WTC11 (cell line): Measurements from ENCODE around the gene HOXD13. TPM values are rescaled to one million over a fixed set of nuclear protein-coding genes. Genes with fewer than 3 reads are reported as not detected.

Experiments used
- ATAC-seq: fragments of 200-7000 bp; cut with Tn5 transposase; 2 replicates; pipeline ENCODE4 v1.10.0; 2021; ENCODE audit warnings: mild to moderate bottlenecking, moderate library complexity
- CTCF ChIA-PET: fragments of 300-600 bp; sonication (Branson Sonifier 250); formaldehyde crosslinking; loops from one replicate; lab custom pipeline; 2021; ENCODE audit warnings: antibody characterized with exemption; lab: Charles Lee
- POLR2A ChIA-PET: fragments of 350-600 bp; sonication (Branson Sonifier 250); formaldehyde crosslinking; loops from one replicate; lab custom pipeline; 2021; ENCODE audit warnings: antibody characterized with exemption; lab: Charles Lee
- DNase-seq: peaks from one replicate; pipeline ENCODE4 v3.0.0; 2021; ENCODE audit warnings: low spot score
- H3K27ac Mint-ChIP-seq: 2 replicates; pipeline ENCODE4 v1.8.0; 2021; ENCODE audit warnings: mixed read lengths
- H3K27me3 Mint-ChIP-seq: 2 replicates; pipeline ENCODE4 v1.8.0; 2021; ENCODE audit warnings: low read depth, mild to moderate bottlenecking, moderate library complexity, mixed read lengths
- H3K36me3 Mint-ChIP-seq: 2 replicates; pipeline ENCODE4 v1.8.0; 2021; ENCODE audit warnings: mixed read lengths
- H3K4me1 Mint-ChIP-seq: 2 replicates; pipeline ENCODE4 v1.8.0; 2022; ENCODE audit warnings: mixed read lengths
- H3K4me3 Mint-ChIP-seq: 2 replicates; pipeline ENCODE4 v1.8.0; 2021; ENCODE audit warnings: mild to moderate bottlenecking, moderate library complexity, mixed read lengths
- H3K9me3 Mint-ChIP-seq: 2 replicates; pipeline ENCODE4 v1.8.0; 2021; ENCODE audit warnings: mixed read lengths
- EMX1 ChIP-seq: fragments of 250-450 bp; sonication (Bioruptor Pico); IDR thresholded peaks from 2 replicates; pipeline ENCODE4 v1.8.0; 2021; ENCODE audit warnings: mild to moderate bottlenecking
- ETV6 ChIP-seq: sonication (generic); formaldehyde crosslinking; IDR thresholded peaks from 2 replicates; pipeline ENCODE4 v1.8.1; 2022; ENCODE audit warnings: mild to moderate bottlenecking, missing genetic modification reagents
- FOXK1 ChIP-seq: sonication (generic); formaldehyde crosslinking; IDR thresholded peaks from 2 replicates; pipeline ENCODE4 v1.8.0; 2022; ENCODE audit warnings: mild to moderate bottlenecking, moderate library complexity, missing genetic modification reagents
- GABPB1 ChIP-seq: sonication (generic); formaldehyde crosslinking; IDR thresholded peaks from 2 replicates; pipeline ENCODE4 v1.8.1; 2023; ENCODE audit warnings: mild to moderate bottlenecking, missing genetic modification reagents
- GRHL2 ChIP-seq: fragments of 250-450 bp; sonication (Bioruptor Pico); IDR thresholded peaks from 2 replicates; pipeline ENCODE4 v1.8.0; 2022; ENCODE audit warnings: mild to moderate bottlenecking, moderate library complexity; ENCODE audit not compliant: insufficient replicate concordance, severe bottlenecking
- GTF2I ChIP-seq: fragments of 250-450 bp; sonication (Bioruptor Pico); conservative IDR thresholded peaks from 2 replicates; pipeline ENCODE4 v1.4.0; 2021; ENCODE audit warnings: mild to moderate bottlenecking
- JUN ChIP-seq: sonication (generic); formaldehyde crosslinking; IDR thresholded peaks from 2 replicates; pipeline ENCODE4 v1.8.0; 2023; ENCODE audit warnings: mild to moderate bottlenecking, missing genetic modification reagents
- NFE2L1 ChIP-seq: sonication (generic); formaldehyde crosslinking; IDR thresholded peaks from 2 replicates; pipeline ENCODE4 v1.8.1; 2023; ENCODE audit warnings: missing genetic modification reagents
- RORB ChIP-seq: fragments of 250-450 bp; sonication (Bioruptor Pico); IDR thresholded peaks from 2 replicates; pipeline ENCODE4 v1.9.0; 2021; ENCODE audit warnings: mild to moderate bottlenecking
- SMAD4 ChIP-seq: sonication (generic); formaldehyde crosslinking; IDR thresholded peaks from 2 replicates; pipeline ENCODE4 v1.8.0; 2022; ENCODE audit warnings: mild to moderate bottlenecking, missing genetic modification reagents
- SOX15 ChIP-seq: fragments of 250-450 bp; sonication (Bioruptor Pico); IDR thresholded peaks from 2 replicates; pipeline ENCODE4 v1.9.0; 2021; ENCODE audit warnings: mild to moderate bottlenecking
- TEAD4 ChIP-seq: sonication (generic); formaldehyde crosslinking; IDR thresholded peaks from 2 replicates; pipeline ENCODE4 v1.8.0; 2022; ENCODE audit warnings: mild to moderate bottlenecking, missing genetic modification reagents
- ZBTB21 ChIP-seq: sonication (generic); formaldehyde crosslinking; IDR thresholded peaks from 2 replicates; pipeline ENCODE4 v1.8.1; 2023; ENCODE audit warnings: mild to moderate bottlenecking, missing genetic modification reagents, borderline replicate concordance
- ZNF138 ChIP-seq: sonication (generic); formaldehyde crosslinking; conservative IDR thresholded peaks from 2 replicates; pipeline ENCODE4 v1.8.1; 2022; ENCODE audit warnings: mild to moderate bottlenecking, moderate library complexity, missing genetic modification reagents
- ZNF219 ChIP-seq: sonication (generic); formaldehyde crosslinking; IDR thresholded peaks from 2 replicates; pipeline ENCODE4 v1.8.0; 2023; ENCODE audit warnings: missing genetic modification reagents, mild to moderate bottlenecking, borderline replicate concordance
- total RNA-seq: library from RNA; stranded (reverse); gene quantifications from 3 replicates; pipeline ENCODE4 v1.2.3, GENCODE V29; 2021
- TF ChIP-seq, protein P1 (sequence below): sonication (generic); formaldehyde crosslinking; conservative IDR thresholded peaks from 2 replicates; pipeline ENCODE4 v1.8.1; 2023; ENCODE audit warnings: mild to moderate bottlenecking, low read depth, missing genetic modification reagents, moderate library complexity
- TF ChIP-seq, protein P2 (sequence below): sonication (generic); formaldehyde crosslinking; IDR thresholded peaks from 2 replicates; pipeline ENCODE4 v1.8.1; 2023; ENCODE audit warnings: mild to moderate bottlenecking, missing genetic modification reagents, moderate library complexity
- TF ChIP-seq, protein P3 (sequence below): fragments of 250-450 bp; sonication (Bioruptor Pico); IDR thresholded peaks from 2 replicates; pipeline ENCODE4 v1.9.0; 2021; ENCODE audit warnings: mild to moderate bottlenecking
- TF ChIP-seq, protein P4 (sequence below): sonication (generic); formaldehyde crosslinking; IDR thresholded peaks from 2 replicates; pipeline ENCODE4 v1.8.1; 2022; ENCODE audit warnings: missing genetic modification reagents, borderline replicate concordance
- TF ChIP-seq, protein P5 (sequence below): sonication (generic); formaldehyde crosslinking; IDR thresholded peaks from 2 replicates; pipeline ENCODE4 v1.8.0; 2022; ENCODE audit warnings: mild to moderate bottlenecking, missing genetic modification reagents

Gene HOXD13
- total RNA-seq, 1 experiment from 2014 or later = not detected

GRCh38 chr2:176101216-176101830, 8.8 kb downstream of the HOXD13 start:
- DNase-seq = no peak
- Mint-ChIP-seq H3K4me1 (peaks cover 60% of the 10 kb centered on the region), H3K27ac (no peak overlapping the region), H3K36me3 (no peaks in the 10 kb centered on the region)
- POLR2A ChIA-PET = no interaction called here
- TF ChIP-seq RORB (CRISPR knock-in tag) (no peak), GTF2I (CRISPR knock-in tag) (no peak), GABPB1 (CRISPR knock-in tag) (no peak), JUN (CRISPR knock-in tag) (no peak), ETV6 (CRISPR knock-in tag) (no peak), SOX15 (CRISPR knock-in tag) (no peak), SMAD4 (CRISPR knock-in tag) (no peak), ZNF219 (CRISPR knock-in tag) (no peak)
- TF ChIP-seq, protein P1, sequence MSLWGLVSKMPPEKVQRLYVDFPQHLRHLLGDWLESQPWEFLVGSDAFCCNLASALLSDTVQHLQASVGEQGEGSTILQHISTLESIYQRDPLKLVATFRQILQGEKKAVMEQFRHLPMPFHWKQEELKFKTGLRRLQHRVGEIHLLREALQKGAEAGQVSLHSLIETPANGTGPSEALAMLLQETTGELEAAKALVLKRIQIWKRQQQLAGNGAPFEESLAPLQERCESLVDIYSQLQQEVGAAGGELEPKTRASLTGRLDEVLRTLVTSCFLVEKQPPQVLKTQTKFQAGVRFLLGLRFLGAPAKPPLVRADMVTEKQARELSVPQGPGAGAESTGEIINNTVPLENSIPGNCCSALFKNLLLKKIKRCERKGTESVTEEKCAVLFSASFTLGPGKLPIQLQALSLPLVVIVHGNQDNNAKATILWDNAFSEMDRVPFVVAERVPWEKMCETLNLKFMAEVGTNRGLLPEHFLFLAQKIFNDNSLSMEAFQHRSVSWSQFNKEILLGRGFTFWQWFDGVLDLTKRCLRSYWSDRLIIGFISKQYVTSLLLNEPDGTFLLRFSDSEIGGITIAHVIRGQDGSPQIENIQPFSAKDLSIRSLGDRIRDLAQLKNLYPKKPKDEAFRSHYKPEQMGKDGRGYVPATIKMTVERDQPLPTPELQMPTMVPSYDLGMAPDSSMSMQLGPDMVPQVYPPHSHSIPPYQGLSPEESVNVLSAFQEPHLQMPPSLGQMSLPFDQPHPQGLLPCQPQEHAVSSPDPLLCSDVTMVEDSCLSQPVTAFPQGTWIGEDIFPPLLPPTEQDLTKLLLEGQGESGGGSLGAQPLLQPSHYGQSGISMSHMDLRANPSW (CRISPR knock-in tag) = no peak
- TF ChIP-seq, all 79 proteins: peak for 0
- no peaks in the 10 kb centered on the region for H3K9me3 Mint-ChIP-seq
- peaks cover 99% of the 10 kb centered on the region for H3K27me3 Mint-ChIP-seq
- no peak for ATAC-seq
- CTCF ChIA-PET = no interaction called here
- H3K4me3 Mint-ChIP-seq = no peak overlapping the region

- no peaks in the 10 kb centered on the region for H3K9me3 Mint-ChIP-seq
- TF ChIP-seq, protein P2, sequence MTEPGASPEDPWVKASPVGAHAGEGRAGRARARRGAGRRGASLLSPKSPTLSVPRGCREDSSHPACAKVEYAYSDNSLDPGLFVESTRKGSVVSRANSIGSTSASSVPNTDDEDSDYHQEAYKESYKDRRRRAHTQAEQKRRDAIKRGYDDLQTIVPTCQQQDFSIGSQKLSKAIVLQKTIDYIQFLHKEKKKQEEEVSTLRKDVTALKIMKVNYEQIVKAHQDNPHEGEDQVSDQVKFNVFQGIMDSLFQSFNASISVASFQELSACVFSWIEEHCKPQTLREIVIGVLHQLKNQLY (CRISPR knock-in tag) = no peak
- TF ChIP-seq ZNF138 (CRISPR knock-in tag) (no peak), TEAD4 (no peak), FOXK1 (CRISPR knock-in tag) (no peak), ZBTB21 (no peak), EMX1 (CRISPR knock-in tag) (no peak)
- peaks cover 99% of the 10 kb centered on the region for H3K27me3 Mint-ChIP-seq
- no peak overlapping the region for H3K4me3 Mint-ChIP-seq
- no peak for DNase-seq
- ATAC-seq = no peak
- POLR2A ChIA-PET = no interaction called here
- CTCF ChIA-PET = no interaction called here
- no peak overlapping the region for H3K27ac Mint-ChIP-seq
- no peaks in the 10 kb centered on the region for H3K36me3 Mint-ChIP-seq
- H3K4me1 Mint-ChIP-seq = peaks cover 56% of the 10 kb centered on the region
These were observed 9.3 kb downstream of the HOXD13 start for GRCh38 chr2:176101842-176102241.

DNA sequence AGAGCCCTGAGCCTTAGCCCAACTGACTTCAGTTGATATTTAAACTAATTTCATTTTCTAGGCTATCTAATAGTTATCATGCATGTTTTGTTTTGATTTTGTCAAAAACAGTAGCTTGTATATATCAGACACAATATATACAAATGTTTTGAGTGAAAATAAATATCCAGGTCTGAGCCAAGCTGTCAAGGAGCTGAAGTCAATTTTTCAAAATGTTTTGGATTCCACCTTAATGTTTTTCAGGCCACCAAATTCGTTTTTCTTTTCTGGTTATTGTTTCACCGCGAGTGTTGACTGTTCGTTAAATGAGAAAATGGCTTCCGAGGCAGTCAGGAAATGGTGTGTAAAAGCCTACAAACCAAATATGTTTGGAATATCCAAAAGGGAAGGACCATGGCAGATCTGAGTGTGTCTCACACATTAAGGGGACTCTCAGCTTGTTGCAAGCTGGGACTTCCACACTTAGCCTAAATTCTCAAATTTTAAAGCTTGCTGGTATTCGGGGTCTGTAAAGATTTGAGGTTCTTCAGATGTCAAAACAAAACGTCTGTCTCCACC, 9.9 kb downstream of the HOXD13 start:
- Mint-ChIP-seq H3K27ac (no peak overlapping the region), H3K9me3 (no peaks in the 10 kb centered on the region), H3K4me3 (no peak overlapping the region), H3K36me3 (no peaks in the 10 kb centered on the region), H3K27me3 (peaks cover 100% of the 10 kb centered on the region), H3K4me1 (peaks cover 56% of the 10 kb centered on the region)
- ChIA-PET CTCF (no interaction called here), POLR2A (no interaction called here)
- ATAC-seq (no peak), DNase-seq (no peak)
- TF ChIP-seq GRHL2 (no peak), NFE2L1 (CRISPR knock-in tag) (no peak)
- TF ChIP-seq, protein P3, sequence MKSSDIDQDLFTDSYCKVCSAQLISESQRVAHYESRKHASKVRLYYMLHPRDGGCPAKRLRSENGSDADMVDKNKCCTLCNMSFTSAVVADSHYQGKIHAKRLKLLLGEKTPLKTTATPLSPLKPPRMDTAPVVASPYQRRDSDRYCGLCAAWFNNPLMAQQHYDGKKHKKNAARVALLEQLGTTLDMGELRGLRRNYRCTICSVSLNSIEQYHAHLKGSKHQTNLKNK (CRISPR knock-in tag) = no peak
- TF ChIP-seq, protein P1 (CRISPR knock-in tag) = no peak
- TF ChIP-seq, protein P4, sequence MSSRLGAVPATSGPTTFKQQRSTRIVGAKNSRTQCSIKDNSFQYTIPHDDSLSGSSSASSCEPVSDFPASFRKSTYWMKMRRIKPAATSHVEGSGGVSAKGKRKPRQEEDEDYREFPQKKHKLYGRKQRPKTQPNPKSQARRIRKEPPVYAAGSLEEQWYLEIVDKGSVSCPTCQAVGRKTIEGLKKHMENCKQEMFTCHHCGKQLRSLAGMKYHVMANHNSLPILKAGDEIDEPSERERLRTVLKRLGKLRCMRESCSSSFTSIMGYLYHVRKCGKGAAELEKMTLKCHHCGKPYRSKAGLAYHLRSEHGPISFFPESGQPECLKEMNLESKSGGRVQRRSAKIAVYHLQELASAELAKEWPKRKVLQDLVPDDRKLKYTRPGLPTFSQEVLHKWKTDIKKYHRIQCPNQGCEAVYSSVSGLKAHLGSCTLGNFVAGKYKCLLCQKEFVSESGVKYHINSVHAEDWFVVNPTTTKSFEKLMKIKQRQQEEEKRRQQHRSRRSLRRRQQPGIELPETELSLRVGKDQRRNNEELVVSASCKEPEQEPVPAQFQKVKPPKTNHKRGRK (CRISPR knock-in tag) = no peak
- TF ChIP-seq, protein P5, sequence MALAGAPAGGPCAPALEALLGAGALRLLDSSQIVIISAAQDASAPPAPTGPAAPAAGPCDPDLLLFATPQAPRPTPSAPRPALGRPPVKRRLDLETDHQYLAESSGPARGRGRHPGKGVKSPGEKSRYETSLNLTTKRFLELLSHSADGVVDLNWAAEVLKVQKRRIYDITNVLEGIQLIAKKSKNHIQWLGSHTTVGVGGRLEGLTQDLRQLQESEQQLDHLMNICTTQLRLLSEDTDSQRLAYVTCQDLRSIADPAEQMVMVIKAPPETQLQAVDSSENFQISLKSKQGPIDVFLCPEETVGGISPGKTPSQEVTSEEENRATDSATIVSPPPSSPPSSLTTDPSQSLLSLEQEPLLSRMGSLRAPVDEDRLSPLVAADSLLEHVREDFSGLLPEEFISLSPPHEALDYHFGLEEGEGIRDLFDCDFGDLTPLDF (CRISPR knock-in tag) = no peak
